NT2/D1 (cell line): ENCODE measurements around the gene CAPG.
"Not testable (repeated sequence)": the region's sequence is repeated elsewhere in the genome, so short reads cannot be mapped to it uniquely, and the experiment has no call there.

ENCODE experiments used
- DNase-seq: peaks from one replicate; pipeline ENCODE4 v3.0.0-alpha.2; 2011; ENCODE audit warnings: low read depth, low spot score
- H3K27me3 ChIP-seq: 2 replicates; pipeline ENCODE4 v1.6.0; 2011; ENCODE audit warnings: mild to moderate bottlenecking; ENCODE audit not compliant: insufficient read length, insufficient read depth
- H3K36me3 ChIP-seq: 2 replicates; pipeline ENCODE4 v1.6.1; 2011; ENCODE audit warnings: mild to moderate bottlenecking, low read length, mixed read lengths; ENCODE audit not compliant: insufficient read depth, insufficient read length
- H3K4me1 ChIP-seq: 2 replicates; pipeline ENCODE4 v1.5.1; 2011; ENCODE audit not compliant: insufficient read depth, insufficient read length
- H3K4me3 ChIP-seq: 2 replicates; pipeline ENCODE4 v1.5.1; 2011; ENCODE audit warnings: low read depth; ENCODE audit not compliant: insufficient read length
- H3K9ac ChIP-seq: 2 replicates; pipeline ENCODE4 v1.6.0; 2011; ENCODE audit warnings: low read depth; ENCODE audit not compliant: insufficient read length
- H3K9me3 ChIP-seq: 2 replicates; pipeline ENCODE4 v1.5.1; 2011; ENCODE audit warnings: mild to moderate bottlenecking, low read length; ENCODE audit not compliant: insufficient read depth
- SUZ12 ChIP-seq: IDR thresholded peaks from 2 replicates; pipeline ENCODE4 v1.6.1; 2011; ENCODE audit not compliant: insufficient read length, insufficient read depth; ENCODE audit errors: extremely low read depth
- YY1 ChIP-seq: IDR thresholded peaks from 2 replicates; pipeline ENCODE4 v1.6.1; 2011; ENCODE audit not compliant: insufficient read length, insufficient read depth
- ZNF274 ChIP-seq: IDR thresholded peaks from 2 replicates; pipeline ENCODE4 v1.6.1; 2011; ENCODE audit warnings: mild to moderate bottlenecking, low read depth, low read length

The CAPG gene

DNA sequence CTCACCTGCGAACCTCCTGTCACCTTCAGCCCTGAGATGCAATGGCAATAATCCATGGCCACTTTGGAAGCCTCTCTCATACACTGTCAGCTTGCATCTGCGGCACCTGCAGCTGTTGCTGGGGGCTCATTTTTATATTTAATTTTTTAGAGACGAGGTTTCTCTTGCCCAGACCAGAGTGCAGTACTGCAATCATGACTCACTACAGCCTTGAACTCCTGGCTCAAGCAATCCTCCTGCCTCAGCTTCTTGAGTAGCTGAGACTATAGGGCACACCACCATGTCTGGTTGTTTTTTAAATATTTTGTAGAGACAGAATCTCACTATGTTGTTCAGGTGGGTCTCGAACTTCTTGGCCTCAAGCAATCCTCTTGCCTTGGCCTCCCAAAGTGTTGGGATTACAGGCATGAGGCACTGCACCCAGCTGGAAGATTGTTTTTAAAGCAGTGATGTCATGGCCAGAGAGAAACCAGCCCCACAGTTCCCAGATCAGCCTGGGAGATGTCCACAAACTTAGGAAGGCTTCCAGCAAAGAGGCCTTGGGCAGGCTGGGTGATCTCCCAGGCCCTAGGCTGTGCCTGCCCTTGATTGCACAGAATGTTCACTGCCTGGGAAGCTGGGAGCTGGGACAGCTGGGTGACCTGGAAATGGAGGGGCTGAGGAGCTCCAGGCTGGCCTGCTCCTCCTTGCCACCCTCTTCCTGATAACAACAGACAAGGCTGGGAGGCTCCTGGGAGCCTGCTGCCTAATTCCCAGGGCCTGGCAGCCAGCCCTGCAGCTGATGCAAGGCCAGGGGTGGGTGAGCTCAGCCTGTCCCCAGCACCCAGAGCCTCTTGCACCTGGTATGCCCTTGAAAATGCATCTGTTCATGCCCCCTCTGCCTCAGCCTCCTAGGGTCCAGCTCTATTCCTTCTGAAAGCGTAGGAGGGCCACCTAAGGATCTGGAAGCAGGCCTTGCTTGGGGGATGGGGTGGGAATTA lies 35.4 kb upstream of the CAPG start:
- no peaks in the 10 kb centered on the region for H3K9me3 ChIP-seq
- H3K9ac ChIP-seq, result no peak overlapping the region
- H3K4me3 ChIP-seq, result no peak overlapping the region
- no peaks in the 10 kb centered on the region for H3K36me3 ChIP-seq
- no peak for DNase-seq
- TF ChIP-seq ZNF274 (no peak), SUZ12 (no peak), YY1 (no peak)
- H3K4me1 ChIP-seq, result no peaks in the 10 kb centered on the region
- no peaks in the 10 kb centered on the region for H3K27me3 ChIP-seq

DNA sequence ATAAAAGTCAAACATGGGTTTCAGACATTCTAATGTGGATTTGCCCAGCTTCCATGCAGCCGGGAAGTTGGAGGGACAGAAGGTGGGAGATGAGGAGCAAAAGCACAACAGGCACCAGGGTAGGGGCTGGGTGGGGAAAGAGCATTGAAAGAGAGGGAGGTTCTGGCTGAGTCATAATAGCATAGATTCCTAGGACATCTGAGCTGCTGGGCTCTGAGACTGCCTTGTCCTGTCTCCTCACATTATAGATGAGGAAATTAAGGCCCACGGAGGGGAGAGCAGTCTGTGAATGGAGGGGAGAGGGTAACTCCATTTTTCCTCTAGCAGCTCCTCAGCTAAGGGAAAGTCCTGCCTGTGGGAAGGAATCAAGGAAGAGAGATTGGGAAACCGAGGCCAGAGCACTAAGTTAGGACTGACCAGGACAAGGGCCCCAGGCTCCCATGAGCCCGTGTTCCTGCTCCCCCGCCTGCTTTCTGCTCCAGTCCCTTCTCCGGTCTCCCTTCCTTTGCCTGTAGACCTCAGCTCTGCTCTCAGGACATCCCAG lies 34.5 kb upstream of the CAPG start:
- Histone ChIP-seq H3K9ac (no peak overlapping the region), H3K4me1 (no peaks in the 10 kb centered on the region), H3K9me3 (no peaks in the 10 kb centered on the region), H3K36me3 (no peaks in the 10 kb centered on the region), H3K27me3 (no peaks in the 10 kb centered on the region), H3K4me3 (no peak overlapping the region)
- TF ChIP-seq SUZ12, result no peak
- DNase-seq, result no peak

DNA sequence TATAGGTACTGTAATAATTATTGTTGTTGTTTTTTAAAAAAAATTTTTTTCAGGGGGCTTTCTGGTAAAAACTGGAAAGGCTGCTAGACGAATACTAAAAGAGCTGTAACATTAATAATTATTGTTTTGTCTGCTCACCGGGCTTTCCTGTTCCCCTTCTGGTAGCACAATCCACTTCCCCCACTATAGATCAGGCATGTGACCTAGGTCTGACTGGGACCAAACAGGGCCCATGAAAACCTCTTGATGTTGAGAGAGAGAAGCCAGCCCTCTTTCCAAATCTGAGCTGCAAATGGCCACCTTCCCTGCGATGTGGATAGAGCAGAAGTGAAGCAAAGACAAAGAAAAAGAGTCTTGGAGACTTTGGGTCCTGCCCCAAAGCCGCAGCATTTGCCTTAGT lies 31.7 kb upstream of the CAPG start:
- DNase-seq, result no peak
- TF ChIP-seq ZNF274 (no peak), YY1 (no peak), SUZ12 (no peak)
- Histone ChIP-seq H3K9me3 (no peaks in the 10 kb centered on the region), H3K9ac (no peak overlapping the region), H3K4me1 (peaks cover 11% of the 10 kb centered on the region), H3K27me3 (no peaks in the 10 kb centered on the region), H3K36me3 (no peaks in the 10 kb centered on the region), H3K4me3 (no peak overlapping the region)

DNA sequence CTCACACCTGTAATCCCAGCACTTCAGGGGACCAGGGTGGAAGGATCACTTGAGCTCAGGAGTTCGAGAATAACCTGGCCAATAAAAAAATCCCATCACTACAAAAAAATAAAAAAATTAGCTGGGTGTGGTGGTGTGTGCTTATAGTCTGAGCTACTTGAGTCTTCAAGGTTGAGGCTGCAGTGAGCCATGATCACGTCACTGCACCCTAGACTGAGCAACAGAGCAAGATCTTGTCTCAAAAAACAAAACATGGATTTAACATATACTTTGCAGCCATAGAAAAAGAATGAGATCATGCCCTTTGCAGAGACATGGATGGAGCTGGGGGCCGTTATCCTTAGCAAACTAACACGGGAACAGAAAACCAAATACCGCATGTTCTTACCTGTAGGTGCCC lies 30.6 kb upstream of the CAPG start:
- Histone ChIP-seq H3K9ac (no peak overlapping the region), H3K9me3 (no peaks in the 10 kb centered on the region), H3K4me1 (peaks cover 17% of the 10 kb centered on the region), H3K36me3 (no peaks in the 10 kb centered on the region), H3K27me3 (no peaks in the 10 kb centered on the region), H3K4me3 (no peak overlapping the region)
- DNase-seq, result no peak
- no peak for TF ChIP-seq ZNF274
- TF ChIP-seq YY1, result no peak
- no peak for TF ChIP-seq SUZ12

DNA sequence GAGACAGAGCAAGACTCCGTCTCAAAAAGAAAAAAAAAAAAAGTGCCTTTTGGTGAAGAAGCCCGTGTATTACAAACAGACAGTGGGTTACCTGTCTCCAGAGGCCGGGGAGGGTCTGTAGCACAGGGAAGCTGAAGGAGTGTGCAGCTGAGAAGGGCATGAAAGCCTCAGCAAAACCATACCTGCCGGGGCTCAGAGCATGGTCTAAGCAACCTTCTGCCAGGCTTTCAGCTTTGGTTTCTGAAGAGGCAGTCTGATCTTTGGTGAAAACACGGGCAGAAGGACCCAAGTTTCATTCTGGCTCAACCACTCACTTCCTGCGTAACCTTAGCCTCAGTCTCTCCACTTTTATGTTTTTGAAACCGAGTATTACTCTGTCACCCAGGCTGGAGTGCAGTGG lies 29.8 kb upstream of the CAPG start:
- Histone ChIP-seq H3K36me3 (no peaks in the 10 kb centered on the region), H3K9ac (no peak overlapping the region), H3K27me3 (no peaks in the 10 kb centered on the region), H3K4me1 (peaks cover 22% of the 10 kb centered on the region), H3K9me3 (no peaks in the 10 kb centered on the region), H3K4me3 (no peak overlapping the region)
- TF ChIP-seq ZNF274, result no peak
- TF ChIP-seq YY1, result no peak
- no peak for TF ChIP-seq SUZ12
- no peak for DNase-seq

DNA sequence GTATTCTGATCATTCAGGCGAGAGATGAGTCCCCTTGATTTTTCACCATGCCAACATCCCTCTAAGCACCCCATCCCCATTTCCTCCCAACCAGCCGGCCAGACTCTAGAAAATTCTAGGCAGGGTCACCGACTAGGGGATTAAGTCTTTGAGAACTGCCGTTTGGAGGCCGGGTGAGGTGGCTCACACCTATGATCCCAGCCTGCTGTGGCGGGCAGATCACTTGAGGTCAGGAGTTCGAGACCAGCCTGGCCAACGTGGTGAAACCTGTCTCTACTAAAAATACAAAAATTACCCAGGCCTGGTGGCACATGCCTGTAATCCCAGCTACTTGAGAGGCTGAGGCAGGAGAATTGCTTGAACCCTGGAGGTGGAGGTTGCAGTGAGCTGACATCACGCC lies 29.4 kb upstream of the CAPG start:
- not testable (repeated sequence) for H3K36me3 ChIP-seq, H3K9ac ChIP-seq, H3K27me3 ChIP-seq, H3K9me3 ChIP-seq, DNase-seq, H3K4me3 ChIP-seq
- peaks cover 22% of the 10 kb centered on the region for H3K4me1 ChIP-seq

DNA sequence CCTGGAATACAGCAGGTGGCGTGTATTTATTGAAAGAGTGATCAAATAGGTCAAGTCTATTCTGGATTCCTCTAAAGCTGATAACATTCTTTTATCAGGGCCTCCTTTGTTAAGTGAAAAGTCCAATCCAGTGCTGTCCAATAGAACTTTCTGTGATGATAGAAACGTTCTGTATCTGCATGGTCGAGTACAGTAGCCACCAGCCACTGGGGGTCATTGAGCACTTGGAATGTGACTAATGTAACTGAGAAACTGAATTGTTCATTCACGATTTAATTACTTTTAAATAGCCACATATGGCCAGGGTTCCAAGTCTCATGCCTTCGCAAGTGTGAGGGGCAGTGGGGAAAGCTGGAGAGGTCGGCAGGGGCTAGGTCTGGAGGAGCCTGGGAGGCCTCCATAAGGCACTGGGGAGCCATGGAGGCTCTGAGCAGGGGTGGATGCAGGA lies 28.9 kb upstream of the CAPG start:
- Histone ChIP-seq H3K36me3 (no peaks in the 10 kb centered on the region), H3K4me3 (no peak overlapping the region), H3K4me1 (peaks cover 22% of the 10 kb centered on the region), H3K27me3 (no peaks in the 10 kb centered on the region), H3K9ac (peak overlapping the region; percentile 74), H3K9me3 (no peaks in the 10 kb centered on the region)
- DNase-seq, result no peak
- TF ChIP-seq ZNF274, result no peak
- no peak for TF ChIP-seq YY1
- TF ChIP-seq SUZ12, result no peak
